AG09319 (cell line): ENCODE data around the gene ALOX5AP.
A peak's percentile ranks its signal among the peaks of the same experiment; 100 is the strongest.

Experiments used
- DNase-seq: peaks from one replicate; pipeline ENCODE4 v3.0.0-alpha.2; 2010; ENCODE audit warnings: low read depth; ENCODE audit errors: extremely low read depth
- TF ChIP-seq, protein P1 (sequence below): IDR thresholded peaks from 2 replicates; pipeline ENCODE4 v1.5.1; 2011; ENCODE audit warnings: low read depth, mild to moderate bottlenecking, inconsistent platforms, low read length, moderate library complexity

Gene ALOX5AP

DNA sequence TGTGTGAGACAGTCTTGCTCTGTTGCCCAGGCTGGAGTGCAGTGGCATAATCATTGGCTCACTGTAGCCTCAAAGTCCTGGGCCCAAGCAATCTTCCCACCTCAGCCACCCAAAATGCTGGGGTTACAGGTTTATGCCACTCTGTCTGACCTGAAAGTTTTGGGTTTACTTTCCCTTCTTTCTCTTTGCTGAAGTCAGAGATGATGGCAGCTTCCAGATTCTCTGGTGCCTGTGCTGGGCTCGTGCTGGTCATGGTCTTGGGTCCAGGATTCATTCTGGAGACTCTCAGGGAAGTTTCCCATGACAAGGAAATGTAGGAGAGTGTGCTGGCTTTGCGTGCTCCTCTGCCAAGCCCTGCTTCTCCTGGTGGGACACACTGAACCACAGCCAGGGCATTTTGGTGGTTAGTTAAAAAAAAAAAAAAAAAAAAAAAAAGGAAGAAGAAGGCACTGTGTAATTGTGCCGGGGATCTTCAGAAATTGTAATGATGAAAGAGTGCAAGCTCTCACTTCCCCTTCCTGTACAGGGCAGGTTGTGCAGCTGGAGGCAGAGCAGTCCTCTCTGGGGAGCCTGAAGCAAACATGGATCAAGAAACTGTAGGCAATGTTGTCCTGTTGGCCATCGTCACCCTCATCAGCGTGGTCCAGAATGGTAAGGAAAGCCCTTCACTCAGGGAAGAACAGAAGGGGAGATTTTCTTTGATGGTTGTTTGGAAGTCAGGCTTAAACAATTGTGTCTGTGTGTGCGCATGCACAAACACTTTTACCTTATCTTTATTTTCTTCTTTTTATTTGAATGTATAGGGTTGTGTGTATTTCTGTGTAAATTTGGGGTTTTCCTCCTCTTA is at the start of gene ALOX5AP:
Gene ALOX5AP, plus strand, starts transcription at position 519 of the 847 bp plus-strand sequence. Its CDS starts 63 bp downstream, at position 582.
- no peak for DNase-seq
- TF ChIP-seq, protein P1, sequence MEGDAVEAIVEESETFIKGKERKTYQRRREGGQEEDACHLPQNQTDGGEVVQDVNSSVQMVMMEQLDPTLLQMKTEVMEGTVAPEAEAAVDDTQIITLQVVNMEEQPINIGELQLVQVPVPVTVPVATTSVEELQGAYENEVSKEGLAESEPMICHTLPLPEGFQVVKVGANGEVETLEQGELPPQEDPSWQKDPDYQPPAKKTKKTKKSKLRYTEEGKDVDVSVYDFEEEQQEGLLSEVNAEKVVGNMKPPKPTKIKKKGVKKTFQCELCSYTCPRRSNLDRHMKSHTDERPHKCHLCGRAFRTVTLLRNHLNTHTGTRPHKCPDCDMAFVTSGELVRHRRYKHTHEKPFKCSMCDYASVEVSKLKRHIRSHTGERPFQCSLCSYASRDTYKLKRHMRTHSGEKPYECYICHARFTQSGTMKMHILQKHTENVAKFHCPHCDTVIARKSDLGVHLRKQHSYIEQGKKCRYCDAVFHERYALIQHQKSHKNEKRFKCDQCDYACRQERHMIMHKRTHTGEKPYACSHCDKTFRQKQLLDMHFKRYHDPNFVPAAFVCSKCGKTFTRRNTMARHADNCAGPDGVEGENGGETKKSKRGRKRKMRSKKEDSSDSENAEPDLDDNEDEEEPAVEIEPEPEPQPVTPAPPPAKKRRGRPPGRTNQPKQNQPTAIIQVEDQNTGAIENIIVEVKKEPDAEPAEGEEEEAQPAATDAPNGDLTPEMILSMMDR, result no peak

DNA sequence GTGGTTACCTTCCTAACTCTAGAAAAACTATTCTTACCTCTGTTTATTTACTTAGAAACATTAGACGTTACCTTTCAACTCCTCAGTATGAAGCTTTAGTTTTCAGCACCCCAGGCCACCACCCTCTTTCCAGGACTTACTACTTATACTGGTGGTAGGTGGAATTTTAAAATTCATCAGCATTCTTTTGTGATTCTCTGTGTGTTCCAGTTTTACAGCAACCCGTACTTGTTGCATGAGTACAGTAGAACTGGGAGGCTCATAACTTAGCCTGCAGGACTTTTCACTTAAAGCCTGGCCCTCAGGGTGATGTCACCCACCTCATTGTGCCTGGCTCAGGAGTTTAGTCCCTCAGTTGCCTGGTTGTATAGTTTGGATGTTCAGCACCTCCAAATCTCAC is 49.4 kb upstream of the ALOX5AP start:
- TF ChIP-seq, protein P1, result no peak
- no peak for DNase-seq

DNA sequence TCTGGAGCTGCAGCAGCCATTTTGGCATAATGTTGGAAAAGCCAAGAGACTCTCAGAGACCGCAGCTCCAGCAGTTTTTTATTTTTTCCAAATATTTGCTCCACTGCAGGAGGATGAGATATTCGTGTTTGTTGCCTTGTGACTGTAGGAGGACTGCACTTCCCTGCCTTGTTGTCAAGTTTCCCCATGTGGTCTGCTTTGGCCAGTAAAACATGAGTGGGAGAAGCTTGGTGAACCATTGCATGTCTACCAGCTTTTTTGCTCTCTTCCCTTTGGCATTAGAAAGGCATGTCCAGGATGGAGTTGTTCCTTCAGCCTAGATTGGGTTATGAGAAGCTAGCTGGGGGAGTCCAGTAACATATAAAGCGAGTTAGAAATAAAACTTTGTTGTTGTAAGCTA is 47.7 kb upstream of the ALOX5AP start:
- DNase-seq, result no peak

DNA sequence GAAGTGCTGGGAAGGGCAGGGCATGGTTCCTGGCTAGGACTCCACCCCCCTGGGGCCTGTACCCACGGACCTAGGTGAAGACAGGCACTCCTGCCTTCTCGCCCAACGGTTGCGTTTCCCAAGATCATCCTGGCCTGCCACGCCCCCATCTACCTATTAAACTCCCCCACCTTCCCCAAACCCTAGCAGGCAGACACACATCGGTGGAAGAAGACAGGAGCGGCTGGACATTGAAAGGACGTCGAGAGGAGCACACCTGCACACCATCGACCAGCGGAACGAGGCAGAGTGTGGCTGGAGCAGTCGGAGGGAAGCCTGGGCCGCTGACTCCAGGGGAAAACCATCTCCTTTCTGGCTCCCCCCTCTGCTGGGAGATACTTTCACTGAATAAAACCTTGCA is 45.6 kb upstream of the ALOX5AP start:
- TF ChIP-seq, protein P1, result no peak
- DNase-seq, result no peak

More for the DNA sequence above, 47.7 kb upstream of the ALOX5AP start:
- TF ChIP-seq, protein P1, result no peak

DNA sequence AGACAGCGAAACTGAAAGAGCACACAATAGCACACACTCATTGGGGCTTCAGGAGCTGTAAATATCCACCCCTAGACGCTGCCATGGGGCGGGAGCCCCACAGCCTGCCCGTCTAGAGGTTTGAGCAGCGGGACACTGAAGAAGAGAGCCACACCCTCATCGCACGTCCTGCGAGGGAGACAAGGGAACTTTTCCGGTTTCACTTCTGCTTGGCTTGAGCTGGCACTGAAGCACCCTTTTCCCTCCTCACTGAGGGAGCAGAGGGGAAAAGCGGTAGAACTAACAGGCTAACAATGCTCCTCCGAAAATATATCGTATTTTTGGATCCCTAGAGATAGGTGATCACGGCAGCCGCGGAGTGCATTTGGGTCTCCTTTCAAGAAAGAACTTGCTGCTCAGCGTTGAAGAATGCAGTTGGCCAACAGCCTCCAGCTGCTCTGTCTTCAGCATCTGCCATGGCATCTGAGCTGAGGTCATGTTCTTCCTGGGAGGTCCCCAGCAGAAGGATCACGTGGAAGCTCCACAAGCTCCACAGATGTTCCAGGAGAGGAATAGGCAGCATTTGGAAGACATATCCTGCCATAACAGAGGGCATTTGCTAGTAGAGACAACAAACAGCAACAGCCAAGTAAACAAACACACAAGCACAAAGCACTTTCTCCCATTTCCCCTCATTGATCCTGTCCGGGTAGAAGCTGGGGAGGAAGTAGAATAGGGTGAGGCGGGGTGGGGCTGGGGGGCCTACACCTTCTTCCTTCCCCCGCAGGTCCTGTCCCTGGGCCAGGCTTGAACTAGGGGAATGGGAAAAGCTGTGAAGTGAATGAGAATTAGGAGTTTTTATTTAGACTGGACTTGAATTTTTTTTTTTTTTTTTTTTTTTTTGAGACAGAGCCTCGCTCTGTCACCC is 44.8 kb upstream of the ALOX5AP start:
- TF ChIP-seq, protein P1, result no peak
- peak; percentile 82 for DNase-seq

DNA sequence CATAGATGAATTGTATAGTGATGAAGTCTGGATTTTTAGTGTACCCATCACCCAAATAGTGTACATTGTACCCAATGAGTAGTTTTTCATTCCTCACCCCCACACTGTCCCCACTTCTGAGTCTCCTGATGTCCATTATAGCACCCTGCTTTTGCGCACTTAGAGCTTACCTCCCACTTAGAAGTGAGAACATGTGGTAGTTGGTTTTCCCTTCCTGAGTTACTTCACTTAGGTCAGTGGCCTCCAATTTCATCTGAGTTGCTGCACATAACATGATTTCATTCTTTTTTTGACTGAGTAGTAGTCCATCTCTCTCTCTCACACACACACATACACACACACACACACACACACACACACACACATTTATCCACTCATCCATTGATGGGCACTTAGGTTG is 43.2 kb upstream of the ALOX5AP start:
- DNase-seq, result no peak
- TF ChIP-seq, protein P1, result no peak
